Measurements from ENCODE around the gene LTC4S.
"Not testable (repeated sequence)": the region's sequence is repeated elsewhere in the genome, so short reads cannot be mapped to it uniquely, and the experiment has no call there.

Gene LTC4S

GRCh38 chr5:179832039-179832745 is 38.4 kb downstream of the LTC4S start:
- Histone ChIP-seq H3K27ac (ENCODE audit: low read length) (no peak overlapping the region), H3K4me3 (ENCODE audit: low read depth in 1 of 2, low read length in 2 of 2) (no peak overlapping the region), H3K4me1 (ENCODE audit: control insufficient read depth in 1 of 2, insufficient read depth in 2 of 2, low read length in 2 of 2) (peaks cover 0 to 9% of the 10 kb centered on the region in 2 donors), H3K27me3 (ENCODE audit: low read depth, low read length) (no peaks in the 10 kb centered on the region), H3K36me3 (ENCODE audit: control insufficient read depth in 1 of 2, insufficient read depth in 2 of 2, low read length in 2 of 2) (peaks cover 68 to 85% of the 10 kb centered on the region in 2 donors), H3K9me3 (ENCODE audit: control insufficient read depth in 1 of 2, low read length in 2 of 2) (no peaks in the 10 kb centered on the region)

DNA sequence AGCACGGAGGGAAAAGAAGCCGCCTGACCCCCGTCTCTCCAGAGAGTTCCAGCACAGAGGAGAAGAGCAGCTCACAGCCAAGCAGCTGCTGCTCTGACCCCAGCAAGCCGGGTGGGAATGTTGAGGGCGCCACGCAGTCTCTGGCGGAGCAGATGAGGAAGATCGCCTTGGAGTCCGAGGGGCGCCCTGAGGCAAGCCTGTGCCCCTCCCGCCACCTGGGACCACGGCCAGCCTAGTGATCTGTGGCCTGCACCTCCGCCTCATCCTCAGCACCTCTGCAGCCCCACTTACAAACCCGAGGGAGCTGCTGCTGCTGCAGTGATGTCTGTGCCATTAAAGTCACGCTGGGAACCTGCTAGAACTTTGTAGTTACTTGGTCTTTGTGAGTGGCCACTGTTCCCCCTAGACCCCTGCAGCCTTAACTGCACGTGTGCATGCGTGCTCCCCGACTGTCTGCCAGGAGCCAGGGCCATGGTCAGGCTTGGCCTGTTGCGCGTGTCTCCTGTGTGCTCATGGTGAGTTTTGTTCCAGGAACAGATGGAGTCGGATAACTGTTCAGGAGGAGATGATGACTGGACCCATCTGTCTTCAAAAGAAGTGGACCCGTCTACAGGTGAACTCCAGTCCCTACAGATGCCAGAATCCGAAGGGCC is 39.4 kb downstream of the LTC4S start:
- peaks cover 0 to 9% of the 10 kb centered on the region in 2 donors for H3K4me1 ChIP-seq (ENCODE audit: control insufficient read depth in 1 of 2, insufficient read depth in 2 of 2, low read length in 2 of 2)
- H3K27me3 ChIP-seq (ENCODE audit: low read depth, low read length) = no peaks in the 10 kb centered on the region
- peaks cover 69 to 85% of the 10 kb centered on the region in 2 donors for H3K36me3 ChIP-seq (ENCODE audit: control insufficient read depth in 1 of 2, insufficient read depth in 2 of 2, low read length in 2 of 2)
- no peaks in the 10 kb centered on the region for H3K9me3 ChIP-seq (ENCODE audit: control insufficient read depth in 1 of 2, low read length in 2 of 2)
- no peak overlapping the region for H3K27ac ChIP-seq (ENCODE audit: low read length)
- H3K4me3 ChIP-seq (ENCODE audit: low read depth in 1 of 2, low read length in 2 of 2) = no peak overlapping the region

DNA sequence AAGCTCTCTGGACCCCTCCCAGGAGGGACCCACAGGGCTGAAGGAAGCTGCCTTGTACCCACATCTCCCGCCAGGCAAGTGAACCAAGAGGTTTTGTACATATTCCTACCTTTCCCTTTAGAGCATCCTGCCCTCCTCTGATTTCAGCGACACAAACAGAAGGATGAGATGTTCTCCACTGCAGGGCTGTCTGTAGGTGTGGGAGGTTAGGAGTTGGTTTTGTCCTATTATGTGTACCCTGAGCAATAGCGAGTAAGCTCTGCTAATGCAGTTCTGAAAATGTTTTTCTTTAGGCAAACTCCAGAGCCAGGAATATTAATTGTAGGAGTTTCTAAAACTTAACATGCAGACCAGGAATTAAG is 39.9 kb downstream of the LTC4S start:
- Histone ChIP-seq H3K4me3 (ENCODE audit: low read depth in 1 of 2, low read length in 2 of 2) (no peak overlapping the region), H3K36me3 (ENCODE audit: control insufficient read depth in 1 of 2, insufficient read depth in 2 of 2, low read length in 2 of 2) (peaks cover 67 to 86% of the 10 kb centered on the region in 2 donors), H3K27ac (ENCODE audit: low read length) (no peak overlapping the region), H3K4me1 (ENCODE audit: control insufficient read depth in 1 of 2, insufficient read depth in 2 of 2, low read length in 2 of 2) (peaks cover 0 to 9% of the 10 kb centered on the region in 2 donors), H3K9me3 (ENCODE audit: control insufficient read depth in 1 of 2, low read length in 2 of 2) (no peaks in the 10 kb centered on the region), H3K27me3 (ENCODE audit: low read depth, low read length) (no peaks in the 10 kb centered on the region)

DNA sequence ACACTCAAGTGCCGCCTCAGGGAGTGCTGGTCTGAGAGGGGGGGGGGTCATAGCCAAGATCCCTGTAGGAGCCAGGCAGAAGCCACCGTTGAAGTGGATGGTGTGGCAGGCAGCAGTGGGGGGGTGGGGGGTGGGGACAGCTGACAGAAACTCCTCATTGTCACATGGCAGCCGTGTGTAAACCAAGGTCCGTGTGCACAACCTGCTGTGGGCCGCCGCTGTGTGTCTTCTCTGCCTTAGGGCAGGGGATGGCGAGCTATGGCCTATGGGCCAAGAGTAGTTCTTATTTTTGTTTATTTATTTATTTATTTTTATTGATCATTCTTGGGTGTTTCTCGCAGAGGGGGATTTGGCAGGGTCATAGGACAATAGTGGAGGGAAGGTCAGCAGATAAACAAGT is 40.3 kb downstream of the LTC4S start:
- no peak overlapping the region for H3K27ac ChIP-seq (ENCODE audit: low read length)
- H3K9me3 ChIP-seq (ENCODE audit: control insufficient read depth in 1 of 2, low read length in 2 of 2) = no peaks in the 10 kb centered on the region
- H3K36me3 ChIP-seq (ENCODE audit: control insufficient read depth in 1 of 2, insufficient read depth in 2 of 2, low read length in 2 of 2) = peaks cover 63 to 83% of the 10 kb centered on the region in 2 donors
- H3K4me1 ChIP-seq (ENCODE audit: control insufficient read depth in 1 of 2, insufficient read depth in 2 of 2, low read length in 2 of 2) = peaks cover 0 to 9% of the 10 kb centered on the region in 2 donors
- H3K4me3 ChIP-seq (ENCODE audit: low read depth in 1 of 2, low read length in 2 of 2) = no peak overlapping the region
- no peaks in the 10 kb centered on the region for H3K27me3 ChIP-seq (ENCODE audit: low read depth, low read length)

- not testable (repeated sequence) for H3K27me3 ChIP-seq (ENCODE audit: low read depth, low read length); H3K4me1 ChIP-seq (ENCODE audit: control insufficient read depth in 1 of 2, insufficient read depth in 2 of 2, low read length in 2 of 2); H3K27ac ChIP-seq (ENCODE audit: low read length); H3K4me3 ChIP-seq (ENCODE audit: low read depth in 1 of 2, low read length in 2 of 2); H3K9me3 ChIP-seq (ENCODE audit: control insufficient read depth in 1 of 2, low read length in 2 of 2)
- peaks cover 57 to 83% of the 10 kb centered on the region in 2 donors for H3K36me3 ChIP-seq (ENCODE audit: control insufficient read depth in 1 of 2, insufficient read depth in 2 of 2, low read length in 2 of 2)
These were observed 41.1 kb downstream of the LTC4S start for GRCh38 chr5:179834871-179835270.

GRCh38 chr5:179836225-179837019 is 42.6 kb downstream of the LTC4S start:
- H3K27ac ChIP-seq (ENCODE audit: low read length) = no peak overlapping the region
- no peaks in the 10 kb centered on the region for H3K9me3 ChIP-seq (ENCODE audit: control insufficient read depth in 1 of 2, low read length in 2 of 2)
- peaks cover 52 to 81% of the 10 kb centered on the region in 2 donors for H3K36me3 ChIP-seq (ENCODE audit: control insufficient read depth in 1 of 2, insufficient read depth in 2 of 2, low read length in 2 of 2)
- H3K4me1 ChIP-seq (ENCODE audit: control insufficient read depth in 1 of 2, insufficient read depth in 2 of 2, low read length in 2 of 2) = peaks cover 0 to 9% of the 10 kb centered on the region in 2 donors
- H3K27me3 ChIP-seq (ENCODE audit: low read depth, low read length) = no peaks in the 10 kb centered on the region
- H3K4me3 ChIP-seq (ENCODE audit: low read depth in 1 of 2, low read length in 2 of 2) = no peak overlapping the region

DNA sequence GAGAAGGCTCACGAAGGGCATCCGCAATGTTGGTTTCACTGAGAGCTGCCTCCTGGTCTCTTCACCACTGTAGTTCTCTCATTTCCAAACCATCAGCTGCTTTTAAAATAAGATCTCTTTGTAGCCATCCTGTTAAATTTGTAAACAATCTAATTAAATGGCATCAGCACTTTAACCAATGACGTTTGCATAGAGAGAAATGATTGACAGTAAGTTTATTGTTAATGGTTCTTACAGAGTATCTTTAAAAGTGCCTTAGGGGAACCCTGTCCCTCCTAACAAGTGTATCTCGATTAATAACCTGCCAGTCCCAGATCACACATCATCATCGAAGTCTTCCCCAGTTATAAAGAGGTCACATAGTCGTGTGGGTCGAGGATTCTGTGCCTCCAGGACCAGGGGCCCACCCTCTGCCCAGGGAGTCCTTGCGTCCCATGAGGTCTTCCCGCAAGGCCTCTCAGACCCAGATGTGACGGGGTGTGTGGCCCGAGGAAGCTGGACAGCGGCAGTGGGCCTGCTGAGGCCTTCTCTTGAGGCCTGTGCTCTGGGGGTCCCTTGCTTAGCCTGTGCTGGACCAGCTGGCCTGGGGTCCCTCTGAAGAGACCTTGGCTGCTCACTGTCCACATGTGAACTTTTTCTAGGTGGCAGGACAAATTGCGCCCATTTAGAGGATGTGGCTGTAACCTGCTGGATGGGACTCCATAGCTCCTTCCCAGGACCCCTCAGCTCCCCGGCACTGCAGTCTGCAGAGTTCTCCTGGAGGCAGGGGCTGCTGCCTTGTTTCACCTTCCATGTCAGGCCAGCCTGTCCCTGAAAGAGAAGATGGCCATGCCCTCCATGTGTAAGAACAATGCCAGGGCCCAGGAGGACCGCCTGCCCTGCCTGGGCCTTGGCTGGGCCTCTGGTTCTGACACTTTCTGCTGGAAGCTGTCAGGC is 43.6 kb downstream of the LTC4S start:
- Histone ChIP-seq H3K4me3 (ENCODE audit: low read depth in 1 of 2, low read length in 2 of 2) (no peak overlapping the region), H3K9me3 (ENCODE audit: control insufficient read depth in 1 of 2, low read length in 2 of 2) (no peaks in the 10 kb centered on the region), H3K27me3 (ENCODE audit: low read depth, low read length) (no peaks in the 10 kb centered on the region), H3K4me1 (ENCODE audit: control insufficient read depth in 1 of 2, insufficient read depth in 2 of 2, low read length in 2 of 2) (peaks cover 0 to 9% of the 10 kb centered on the region in 2 donors), H3K36me3 (ENCODE audit: control insufficient read depth in 1 of 2, insufficient read depth in 2 of 2, low read length in 2 of 2) (peaks cover 50 to 79% of the 10 kb centered on the region in 2 donors), H3K27ac (ENCODE audit: low read length) (no peak overlapping the region)

DNA sequence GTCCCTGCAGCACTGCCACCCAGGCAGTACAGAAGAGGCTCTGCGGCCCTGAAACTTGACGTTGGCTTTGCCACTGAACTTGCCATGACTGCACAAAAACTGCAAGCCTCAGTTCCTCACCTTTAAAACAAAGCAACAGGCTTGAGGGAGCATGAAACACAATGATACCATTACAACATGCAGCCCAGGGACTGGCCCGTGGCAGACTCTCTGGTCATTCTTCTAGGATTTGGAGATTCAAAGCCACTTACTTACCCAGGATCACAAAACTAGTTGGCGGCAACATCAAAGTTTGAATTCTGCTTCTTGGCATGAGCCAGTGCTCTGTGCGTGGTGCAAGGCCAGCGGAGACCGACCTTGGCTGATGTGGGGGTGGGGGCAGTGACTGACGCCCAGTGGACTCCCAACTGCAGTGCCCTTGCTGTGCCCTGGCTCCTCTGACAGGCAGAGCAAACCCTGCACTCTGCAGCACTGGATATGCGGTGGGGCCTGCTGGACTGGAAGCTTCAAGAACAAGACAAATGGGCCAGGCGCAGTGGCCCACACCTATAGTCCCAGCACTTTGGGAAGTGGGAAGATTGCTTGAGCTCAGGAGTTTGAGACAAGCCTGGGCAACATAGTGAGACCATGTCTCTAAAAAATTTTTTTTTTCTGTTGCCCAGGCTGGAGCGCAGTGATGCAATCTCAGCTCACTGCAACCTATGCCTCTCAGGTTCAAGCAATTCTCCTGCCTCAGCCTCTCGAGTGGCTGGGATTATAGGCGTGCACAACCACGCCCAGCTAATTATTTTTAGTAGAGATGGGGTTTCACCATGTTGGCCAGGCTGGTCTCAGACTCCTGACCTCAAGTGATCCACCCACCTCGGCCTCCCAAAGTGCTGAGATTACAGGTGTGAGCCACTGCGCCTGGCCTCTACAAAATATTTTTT is 45.8 kb downstream of the LTC4S start:
- Histone ChIP-seq H3K4me3 (ENCODE audit: low read depth in 1 of 2, low read length in 2 of 2) (no peak overlapping the region), H3K4me1 (ENCODE audit: control insufficient read depth in 1 of 2, insufficient read depth in 2 of 2, low read length in 2 of 2) (peaks cover 0 to 9% of the 10 kb centered on the region in 2 donors), H3K36me3 (ENCODE audit: control insufficient read depth in 1 of 2, insufficient read depth in 2 of 2, low read length in 2 of 2) (peaks cover 33 to 73% of the 10 kb centered on the region in 2 donors), H3K27ac (ENCODE audit: low read length) (no peak overlapping the region), H3K27me3 (ENCODE audit: low read depth, low read length) (no peaks in the 10 kb centered on the region), H3K9me3 (ENCODE audit: control insufficient read depth in 1 of 2, low read length in 2 of 2) (no peaks in the 10 kb centered on the region)

DNA sequence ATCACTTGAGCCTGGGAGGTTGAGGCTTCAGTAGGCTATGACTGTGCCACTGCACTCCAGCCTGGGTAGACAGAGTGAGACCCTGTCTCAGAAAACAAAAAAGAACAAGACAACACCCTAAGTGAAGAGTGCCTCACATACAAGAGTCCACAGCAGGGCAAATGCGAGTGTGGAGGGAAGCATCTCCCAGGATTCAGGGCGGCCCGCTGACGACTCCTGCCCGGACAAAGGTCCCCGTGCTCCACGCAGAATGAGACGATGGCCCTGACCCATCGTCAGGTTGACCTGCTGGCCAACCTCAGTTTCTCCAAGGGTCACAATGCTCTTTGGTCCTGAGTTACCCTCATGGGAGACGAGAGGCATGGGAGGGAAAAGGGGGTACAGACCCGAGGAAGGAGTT is 46.5 kb downstream of the LTC4S start:
- no peaks in the 10 kb centered on the region for H3K27me3 ChIP-seq (ENCODE audit: low read depth, low read length)
- peaks cover 33 to 78% of the 10 kb centered on the region in 2 donors for H3K36me3 ChIP-seq (ENCODE audit: control insufficient read depth in 1 of 2, insufficient read depth in 2 of 2, low read length in 2 of 2)
- H3K4me3 ChIP-seq (ENCODE audit: low read depth in 1 of 2, low read length in 2 of 2) = no peak overlapping the region
- no peak overlapping the region for H3K27ac ChIP-seq (ENCODE audit: low read length)
- H3K9me3 ChIP-seq (ENCODE audit: control insufficient read depth in 1 of 2, low read length in 2 of 2) = peaks cover 0 to 3% of the 10 kb centered on the region in 2 donors
- peaks cover 0 to 9% of the 10 kb centered on the region in 2 donors for H3K4me1 ChIP-seq (ENCODE audit: control insufficient read depth in 1 of 2, insufficient read depth in 2 of 2, low read length in 2 of 2)

DNA sequence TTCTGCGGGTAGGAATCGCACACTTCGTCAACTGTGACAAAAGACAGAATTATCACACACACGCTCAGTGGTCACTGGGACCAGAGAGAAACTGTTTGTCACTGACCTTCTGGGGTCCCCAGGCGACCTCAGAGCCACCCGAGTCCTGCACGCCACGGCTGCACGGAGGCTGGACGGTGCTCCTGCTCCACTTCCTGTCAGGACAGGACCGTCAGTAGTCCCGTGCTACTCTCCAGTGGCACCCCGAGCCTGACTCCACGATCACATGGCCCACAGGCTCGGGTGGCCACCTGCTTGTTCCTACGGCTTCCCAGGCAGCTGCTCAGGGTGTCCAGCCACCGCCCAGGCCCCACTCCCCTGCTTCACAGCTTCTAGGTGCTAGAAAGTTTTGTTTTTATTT is 47.0 kb downstream of the LTC4S start:
- Histone ChIP-seq H3K36me3 (ENCODE audit: control insufficient read depth in 1 of 2, insufficient read depth in 2 of 2, low read length in 2 of 2) (peaks cover 32 to 78% of the 10 kb centered on the region in 2 donors), H3K27ac (ENCODE audit: low read length) (no peak overlapping the region), H3K4me1 (ENCODE audit: control insufficient read depth in 1 of 2, insufficient read depth in 2 of 2, low read length in 2 of 2) (peaks cover 0 to 9% of the 10 kb centered on the region in 2 donors)

More for the DNA sequence above, 47.0 kb downstream of the LTC4S start:
- no peaks in the 10 kb centered on the region for H3K27me3 ChIP-seq (ENCODE audit: low read depth, low read length)
- peaks cover 0 to 3% of the 10 kb centered on the region in 2 donors for H3K9me3 ChIP-seq (ENCODE audit: control insufficient read depth in 1 of 2, low read length in 2 of 2)
- no peak overlapping the region for H3K4me3 ChIP-seq (ENCODE audit: low read depth in 1 of 2, low read length in 2 of 2)
